Upper lobe of left lung (tissue), 4 donors: ENCODE results near the gene TF.

ENCODE experiments used
- CTCF ChIP-seq, 6 experiments: fragments of 450-650 bp in 4 of 6; fragments of 200-600 bp in 2 of 6; sonication (generic) in 2 of 6; IDR thresholded peaks; one replicate each; pipeline ENCODE4 v1.5.1; 2016 to 2019; ENCODE audit warnings: antibody characterized with exemption in 6 of 6
- EP300 ChIP-seq, 4 donors: sonication (generic); formaldehyde crosslinking; IDR thresholded peaks; one replicate each; pipeline ENCODE4 v1.5.1; 2017; ENCODE audit warnings: antibody characterized with exemption in 4 of 4, control low read depth in 2 of 4
- POLR2A ChIP-seq, 4 donors: fragments of 450-650 bp; IDR thresholded peaks; one replicate each; pipeline ENCODE4 v1.5.1; 2016 to 2017; ENCODE audit warnings: antibody characterized with exemption in 4 of 4, mild to moderate bottlenecking in 2 of 4

GRCh38 chr3:133838296-133838789, 92.2 kb downstream of the TF start:
- TF ChIP-seq CTCF (IDR thresholded peaks at IDR 0.05): no peak
- no peak for TF ChIP-seq EP300 (IDR thresholded peaks at IDR 0.05)
- no peak for TF ChIP-seq POLR2A (IDR thresholded peaks at IDR 0.05)
